GM12878 (cell line): ENCODE measurements around the gene TNKS2. TPM values are rescaled to one million over a fixed set of nuclear protein-coding genes. Genes with fewer than 3 reads are reported as not detected.

ENCODE experiments used
- ATAC-seq: fragments of 200-7000 bp; cut with Tn5 transposase; 3 replicates; pipeline ENCODE4 v1.9.1; 2020; ENCODE audit warnings: mild to moderate bottlenecking, moderate library complexity
- BruUV-seq: library from RNA; stranded (reverse); fragments of 400-500 nt; replicated peaks from 2 replicates; lab custom pipeline; 2021; lab: Mats Ljungman, UMichigan
- CTCF ChIA-PET: fragments of 300-600 bp; sonication (Branson Sonifier 250); formaldehyde crosslinking; extraction: SDS; loops from one replicate; lab custom pipeline; 2021; ENCODE audit warnings: inconsistent platforms; lab: Yijun Ruan, JAX
- POLR2A ChIA-PET: fragments of 350-600 bp; formaldehyde crosslinking; extraction: SDS; loops from one replicate; lab custom pipeline; 2021; ENCODE audit warnings: inconsistent platforms; lab: Charles Lee
- RAD21 ChIA-PET: fragments of 300-600 bp; sonication (Branson Sonifier 250); formaldehyde crosslinking; loops from one replicate; lab custom pipeline; 2023; ENCODE audit warnings: antibody characterized with exemption; ENCODE audit not compliant: unreplicated experiment; lab: Charles Lee
- SMC1A ChIA-PET: fragments of 300-600 bp; sonication (Branson Sonifier 250); formaldehyde crosslinking; loops from one replicate; lab custom pipeline; 2023; ENCODE audit not compliant: unreplicated experiment, uncharacterized antibody; lab: Charles Lee
- DNase-seq: peaks from one replicate; pipeline ENCODE4 v3.0.0-alpha.2; 2011; ENCODE audit warnings: low read depth, low spot score
- FAIRE-seq: peaks from 3 replicates; lab custom pipeline; 2011; peaks lifted over from hg19 to GRCh38; lab: Jason Lieb, UNC
- H2AFZ ChIP-seq: 2 replicates; pipeline ENCODE4 v1.6.0; 2011; ENCODE audit warnings: low read depth, low read length, control low read depth; ENCODE audit not compliant: control insufficient read depth
- H3K27ac ChIP-seq: 2 replicates; pipeline ENCODE4 v1.5.1; 2011; ENCODE audit warnings: control low read depth; ENCODE audit not compliant: control insufficient read depth, insufficient read depth
- H3K27me3 ChIP-seq, 2 experiments: replicated peaks in 1 of 2; 2 replicates each; pipeline versions ENCODE4 v1.6.0 to v1.6.1; 2011; ENCODE audit warnings: low read length in 1 of 2; ENCODE audit not compliant: control insufficient read depth in 2 of 2, insufficient read depth in 2 of 2
- H3K36me3 ChIP-seq, 2 experiments: 2 replicates each; pipeline ENCODE4 v1.5.1; 2011; ENCODE audit warnings: low read length in 1 of 2; ENCODE audit not compliant: control insufficient read depth in 2 of 2, insufficient read depth in 2 of 2
- H3K4me1 ChIP-seq: 2 replicates; pipeline ENCODE4 v1.6.1; 2011; ENCODE audit warnings: mild to moderate bottlenecking, low read length, moderate library complexity, mixed read lengths; ENCODE audit not compliant: control insufficient read depth, insufficient read depth
- H3K4me2 ChIP-seq: 2 replicates; pipeline ENCODE4 v1.6.0; 2011; ENCODE audit warnings: control low read depth; ENCODE audit not compliant: control insufficient read depth, insufficient read depth
- H3K4me3 ChIP-seq: fragments of 200-600 bp; sonication (generic); 2 replicates; pipeline ENCODE4 v1.5.1; 2016
- H3K79me2 ChIP-seq: 2 replicates; pipeline ENCODE4 v1.6.0; 2011; ENCODE audit warnings: low read length; ENCODE audit not compliant: control insufficient read depth, insufficient read depth
- H3K9ac ChIP-seq: 2 replicates; pipeline ENCODE4 v1.8.0; 2011; ENCODE audit warnings: low read length, control low read depth, mixed read lengths; ENCODE audit not compliant: control insufficient read depth, insufficient read depth
- H3K9me3 ChIP-seq: replicated peaks from 3 replicates; pipeline ENCODE4 v1.5.1; 2011; ENCODE audit warnings: mild to moderate bottlenecking, low read length; ENCODE audit not compliant: control insufficient read depth, insufficient read depth
- H4K20me1 ChIP-seq: 2 replicates; pipeline ENCODE4 v1.6.0; 2011; ENCODE audit not compliant: control insufficient read depth, insufficient read depth
- BRCA1 ChIP-seq: IDR thresholded peaks from 2 replicates; pipeline ENCODE4 v1.6.1; 2011; ENCODE audit warnings: low read depth, low read length, improper control_type of control experiment
- CBX3 ChIP-seq: fragments of 200-600 bp; sonication (generic); IDR thresholded peaks from 2 replicates; pipeline ENCODE4 v1.6.1; 2016; ENCODE audit warnings: low read depth, borderline replicate concordance
- DPF2 ChIP-seq: fragments of 450-650 bp; IDR thresholded peaks from 2 replicates; pipeline ENCODE4 v1.6.1; 2017; ENCODE audit warnings: mild to moderate bottlenecking
- EGR1 ChIP-seq, 2 experiments: IDR thresholded peaks; 1 replicate in 1 of 2; 2 replicates in 1 of 2; pipeline ENCODE4 v1.6.1; 2011 to 2012; ENCODE audit warnings: low read depth in 2 of 2, low read length in 2 of 2, borderline replicate concordance in 1 of 2, mild to moderate bottlenecking in 1 of 2, moderate library complexity in 1 of 2
- GABPA ChIP-seq: IDR thresholded peaks from 2 replicates; pipeline ENCODE4 v1.6.1; 2014; ENCODE audit warnings: antibody characterized with exemption, low read depth, mild to moderate bottlenecking, inconsistent platforms
- IKZF1 ChIP-seq: fragments of 450-650 bp; conservative IDR thresholded peaks from 2 replicates; pipeline ENCODE4 v1.6.1; 2017; ENCODE audit warnings: antibody characterized with exemption, mild to moderate bottlenecking
- IRF3 ChIP-seq: fragments of 450-650 bp; IDR thresholded peaks from 2 replicates; pipeline ENCODE4 v1.6.1; 2014; ENCODE audit warnings: mild to moderate bottlenecking
- JUNB ChIP-seq: IDR thresholded peaks from 2 replicates; pipeline ENCODE4 v1.6.1; 2016; ENCODE audit warnings: antibody characterized with exemption, mild to moderate bottlenecking
- LARP7 ChIP-seq: fragments of 450-650 bp; IDR thresholded peaks from 2 replicates; pipeline ENCODE4 v1.6.1; 2017; ENCODE audit warnings: mild to moderate bottlenecking
- RBBP5 ChIP-seq: fragments of 200-600 bp; sonication (generic); conservative IDR thresholded peaks from 2 replicates; pipeline ENCODE4 v1.6.1; 2016
- SMARCA5 ChIP-seq: fragments of 450-650 bp; IDR thresholded peaks from 2 replicates; pipeline ENCODE4 v1.6.1; 2017; ENCODE audit warnings: mild to moderate bottlenecking
- TBL1XR1 ChIP-seq: IDR thresholded peaks from 2 replicates; pipeline ENCODE4 v1.6.1; 2012; ENCODE audit warnings: low read depth, low read length, improper control_type of control experiment
- USF1 ChIP-seq: IDR thresholded peaks from 2 replicates; pipeline ENCODE4 v1.6.1; 2011; ENCODE audit warnings: borderline replicate concordance, low read depth, mild to moderate bottlenecking, moderate library complexity, mixed read lengths, low read length; ENCODE audit not compliant: insufficient read depth; ENCODE audit errors: extremely low read length
- YBX1 ChIP-seq: fragments of 450-650 bp; IDR thresholded peaks from 2 replicates; pipeline ENCODE4 v1.6.1; 2016; ENCODE audit warnings: antibody characterized with exemption
- YY1 ChIP-seq: IDR thresholded peaks from 2 replicates; pipeline ENCODE4 v1.6.1; 2011; ENCODE audit warnings: low read depth, mild to moderate bottlenecking, low read length
- ZBTB11 ChIP-seq: fragments of 450-650 bp; formaldehyde crosslinking; IDR thresholded peaks from 2 replicates; pipeline ENCODE4 v1.5.0; 2022; ENCODE audit warnings: mild to moderate bottlenecking, missing genetic modification characterization
- ZBTB40 ChIP-seq: fragments of 450-650 bp; IDR thresholded peaks from 2 replicates; pipeline ENCODE4 v1.6.1; 2016; ENCODE audit warnings: mild to moderate bottlenecking, moderate library complexity, borderline replicate concordance
- WGBS: methylation state at CpG from one replicate; pipeline ENCODE4 v1.1.6; 2016; ENCODE audit warnings: low lambda C conversion rate; ENCODE audit not compliant: insufficient replicate concordance, insufficient coverage; ENCODE audit errors: missing lambda C conversion rate; 5-methylcytosine and 5-hydroxymethylcytosine counted together
- in situ Hi-C: fragments of 300-500 bp; cut with MboI; formaldehyde crosslinking; loops from 9 replicates; pipeline ENCODE4 v1.14.3; 2018; ENCODE audit warnings: mixed read lengths
- intact Hi-C: fragments of 100-400 bp; cut with micrococcal nuclease; formaldehyde crosslinking; loops from one replicate; pipeline ENCODE4 v1.14.2; 2022; ENCODE audit not compliant: unreplicated experiment
- polyA plus RNA-seq, 11 experiments: library from polyadenylated mRNA; depleted of rRNA in 4 of 11; unstranded in 6 of 11; stranded (reverse) in 5 of 11; fragments of >200 nt; fragmentation: Nextera tagmentation in 4 of 11; fragmentation: Illumina TruSeq in 1 of 11; extraction: Ambion mirVana in 4 of 11; extraction: Trizol in 1 of 11; gene quantifications; 1 replicate in 1 of 11; 2 replicates in 10 of 11; pipeline versions ENCODE4 v1.2.1 to v1.2.3, GENCODE V29; 2011 to 2016; ENCODE audit warnings: inconsistent platforms in 2 of 11, missing spikeins in 2 of 11, low read depth in 1 of 11
- total RNA-seq, 4 experiments: library from RNA; depleted of rRNA in 3 of 4; stranded (reverse); fragments of >200 nt in 3 of 4; fragmentation: Illumina TruSeq in 1 of 4; extraction: Trizol in 1 of 4; gene quantifications; 2 replicates each; pipeline versions ENCODE4 v1.2.1 to v1.2.3, GENCODE V29; 2013 to 2021

TNKS2 gene
- total and polyA plus RNA-seq, 10 of the 15 experiments (the other 5 are each of a cell fraction or from before 2014, with no cell fraction given), result 2.9 to 24.2 (median 6.9) TPM

GRCh38 chr10:91779011-91779605 lies 19.1 kb upstream of the TNKS2 start:
- H3K36me3 ChIP-seq, result no peaks in the 10 kb centered on the region
- FAIRE-seq (no peak), DNase-seq (no peak), ATAC-seq (no peak)
- ChIA-PET SMC1A (interaction anchor here (1.2 kb wide), 1 partner anchor 20 kb away, joined by 3 read pairs; no protein-coding TSS in a partner anchor), POLR2A (no interaction called here), RAD21 (no interaction called here), CTCF (no interaction called here)
- no peak overlapping the region for H2AFZ ChIP-seq
- H3K9ac ChIP-seq, result no peak overlapping the region
- 39% methylated on average over 1 of the region's 1 CpG for WGBS
- H3K79me2 ChIP-seq, result no peaks in the 10 kb centered on the region
- H3K4me2 ChIP-seq, result no peak overlapping the region
- no TSS peak for BruUV-seq
- in situ Hi-C loops (no loop called here), intact Hi-C loops (no loop called here)
- H4K20me1 ChIP-seq, result no peaks in the 10 kb centered on the region
- H3K27ac ChIP-seq, result no peak overlapping the region
- H3K9me3 ChIP-seq, result no peaks in the 10 kb centered on the region
- no peaks in the 10 kb centered on the region for H3K4me1 ChIP-seq
- H3K4me3 ChIP-seq, result no peak overlapping the region
- H3K27me3 ChIP-seq, result no peaks in the 10 kb centered on the region; a peak in 1 of 4 replicates
- TF ChIP-seq CBX3 (no peak), BRCA1 (no peak), YY1 (no peak), JUNB (no peak), SMARCA5 (no peak), ZBTB40 (no peak), EGR1 (IDR thresholded peaks at IDR 0.05; ENCODE audit: borderline replicate concordance in 1 of 2, low read depth in 2 of 2, low read length in 2 of 2) (no peak), IKZF1 (no peak), DPF2 (no peak), LARP7 (no peak), GABPA (no peak), IRF3 (no peak), USF1 (no peak), TBL1XR1 (no peak), RBBP5 (no peak), YBX1 (no peak), ZBTB11 (CRISPR knock-in tag) (no peak)
